ENCODE data around the gene KIF4B.

The KIF4B gene

GRCh38 chr5:155064580-155064979 lies 51.0 kb downstream of the KIF4B start:
- DNase-seq, result no peak

GRCh38 chr5:155066886-155067595 lies 53.5 kb downstream of the KIF4B start:
- DNase-seq, result no peak
